ENCODE measurements around the gene ELP5.

The ELP5 gene

DNA sequence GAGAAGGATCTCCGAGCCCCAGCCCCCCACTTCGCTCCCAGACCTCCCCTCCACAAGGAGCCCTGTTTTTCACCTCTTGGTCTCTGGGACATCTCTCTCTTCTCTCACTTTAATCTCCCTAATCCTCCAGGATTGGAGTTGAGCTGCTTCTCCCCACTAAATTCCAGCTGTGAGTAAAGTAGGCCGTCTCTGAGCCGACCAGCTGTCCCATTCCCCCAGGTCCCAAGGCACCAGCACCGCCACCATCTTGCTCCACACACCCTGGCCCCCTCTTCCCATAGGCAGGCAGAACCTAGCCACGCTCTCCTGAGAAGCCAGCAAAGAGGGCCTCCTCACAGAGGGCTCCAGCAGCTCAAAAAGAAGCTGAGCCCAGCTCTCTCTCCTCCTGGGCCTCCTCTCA is 33.3 kb upstream of the ELP5 start:
- no peak for DNase-seq (ENCODE audit: low read depth in 1 of 2, low spot score in 1 of 2)

DNA sequence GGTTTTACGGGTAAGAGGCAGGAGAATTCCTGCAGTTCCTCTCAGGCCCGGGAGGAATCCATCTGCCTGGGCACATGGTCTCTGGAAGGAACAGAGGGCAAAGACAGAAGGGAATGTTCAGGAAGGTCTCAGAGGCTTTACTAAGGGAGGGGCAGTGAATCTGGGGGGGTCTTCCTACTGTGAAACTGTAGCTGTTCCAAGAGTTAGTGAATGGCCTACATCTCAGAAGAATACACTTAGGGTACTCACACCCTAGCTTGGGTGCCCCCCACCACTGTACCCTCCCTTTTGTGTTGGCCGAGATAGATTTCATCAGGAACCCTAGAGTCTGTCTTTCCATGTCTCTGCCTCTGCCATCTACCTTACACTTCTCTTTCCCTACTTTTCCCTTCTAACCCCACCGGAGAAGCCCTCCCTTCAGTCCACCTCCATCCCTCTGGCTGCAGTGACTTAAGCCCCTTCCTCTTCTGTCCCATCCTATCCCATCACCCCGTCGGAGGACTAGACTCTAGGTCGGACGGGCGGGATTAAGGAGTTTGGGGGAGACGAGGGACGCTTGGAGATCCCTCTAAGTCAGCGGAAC is 32.7 kb upstream of the ELP5 start:
- no peak for DNase-seq (ENCODE audit: low read depth in 1 of 2, low spot score in 1 of 2)

GRCh38 chr17:7219812-7220592 is 32.0 kb upstream of the ELP5 start, which contains the start of the genes ACADVL and DLG4:
Gene ACADVL (plus strand): TSS chr17:7219938. CDS start chr17:7219985, 47 bp downstream.
Gene DLG4 (minus strand): TSS chr17:7219836.
- peak; percentile 52 to 69 for DNase-seq (ENCODE audit: low read depth in 1 of 2, low spot score in 1 of 2)

DNA sequence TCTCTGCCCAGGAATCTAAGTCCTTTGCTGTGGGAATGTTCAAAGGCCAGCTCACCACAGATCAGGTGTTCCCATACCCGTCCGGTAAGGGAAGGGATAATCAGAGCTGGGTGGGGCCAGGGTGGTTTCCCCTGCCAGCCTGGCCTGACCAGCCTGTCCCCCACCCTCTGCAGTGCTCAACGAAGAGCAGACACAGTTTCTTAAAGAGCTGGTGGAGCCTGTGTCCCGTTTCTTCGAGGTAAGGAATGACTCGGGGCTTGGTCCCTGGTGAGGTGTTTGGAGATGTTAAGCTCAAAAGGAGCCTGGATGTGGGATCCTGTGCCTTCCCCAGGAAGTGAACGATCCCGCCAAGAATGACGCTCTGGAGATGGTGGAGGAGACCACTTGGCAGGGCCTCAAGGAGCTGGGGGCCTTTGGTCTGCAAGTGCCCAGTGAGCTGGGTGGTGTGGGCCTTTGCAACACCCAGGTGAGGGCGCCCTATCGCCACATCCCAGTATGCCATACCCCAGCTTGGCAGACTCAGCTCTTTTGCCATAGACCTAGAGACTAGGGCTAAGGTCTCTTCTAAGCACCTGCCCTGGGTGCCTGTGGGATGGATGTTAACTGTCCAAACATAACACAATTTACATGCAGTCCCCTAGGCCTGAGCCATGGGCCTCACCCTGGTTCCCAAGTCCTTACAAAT is 31.3 kb upstream of the ELP5 start:
- peak; percentile 26 to 42 for DNase-seq (ENCODE audit: low read depth in 1 of 2, low spot score in 1 of 2)

- DNase-seq (ENCODE audit: low read depth in 1 of 2, low spot score in 1 of 2) = no peak
These were observed 30.5 kb upstream of the ELP5 start for GRCh38 chr17:7221278-7222092.

GRCh38 chr17:7222093-7222971 is 29.7 kb upstream of the ELP5 start:
- no peak for DNase-seq (ENCODE audit: low read depth in 1 of 2, low spot score in 1 of 2)

DNA sequence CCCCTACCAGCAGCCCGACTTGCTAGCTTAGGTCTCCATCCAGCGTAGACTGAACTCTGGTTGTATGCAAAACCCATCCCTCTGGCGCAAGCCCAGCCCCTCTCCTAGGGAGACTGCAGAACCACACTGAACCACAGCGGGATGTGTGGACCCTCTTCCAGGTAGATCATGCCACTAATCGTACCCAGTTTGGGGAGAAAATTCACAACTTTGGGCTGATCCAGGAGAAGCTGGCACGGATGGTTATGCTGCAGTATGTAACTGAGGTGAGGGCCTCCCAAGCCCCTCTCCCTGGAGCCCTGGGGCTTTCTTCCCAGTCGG is 29.1 kb upstream of the ELP5 start:
- no peak for DNase-seq (ENCODE audit: low read depth in 1 of 2, low spot score in 1 of 2)

- DNase-seq (ENCODE audit: low read depth in 1 of 2, low spot score in 1 of 2) = no peak
These were observed 28.6 kb upstream of the ELP5 start for GRCh38 chr17:7223375-7223774.

DNA sequence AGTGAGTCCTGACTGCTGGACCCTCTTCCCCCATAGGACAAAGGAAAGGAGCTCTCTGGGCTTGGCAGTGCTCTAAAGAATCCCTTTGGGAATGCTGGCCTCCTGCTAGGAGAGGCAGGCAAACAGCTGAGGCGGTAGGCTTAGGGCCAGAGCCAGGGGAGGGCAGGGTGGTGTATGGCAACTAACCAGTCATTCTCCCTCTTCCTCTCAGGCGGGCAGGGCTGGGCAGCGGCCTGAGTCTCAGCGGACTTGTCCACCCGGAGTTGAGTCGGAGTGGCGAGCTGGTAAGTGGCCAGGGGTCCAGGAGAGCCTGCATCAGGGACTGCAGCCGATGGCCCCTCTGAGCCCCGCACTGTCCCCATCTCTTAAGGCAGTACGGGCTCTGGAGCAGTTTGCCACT is 27.9 kb upstream of the ELP5 start:
- no peak for DNase-seq (ENCODE audit: low read depth in 1 of 2, low spot score in 1 of 2)

DNA sequence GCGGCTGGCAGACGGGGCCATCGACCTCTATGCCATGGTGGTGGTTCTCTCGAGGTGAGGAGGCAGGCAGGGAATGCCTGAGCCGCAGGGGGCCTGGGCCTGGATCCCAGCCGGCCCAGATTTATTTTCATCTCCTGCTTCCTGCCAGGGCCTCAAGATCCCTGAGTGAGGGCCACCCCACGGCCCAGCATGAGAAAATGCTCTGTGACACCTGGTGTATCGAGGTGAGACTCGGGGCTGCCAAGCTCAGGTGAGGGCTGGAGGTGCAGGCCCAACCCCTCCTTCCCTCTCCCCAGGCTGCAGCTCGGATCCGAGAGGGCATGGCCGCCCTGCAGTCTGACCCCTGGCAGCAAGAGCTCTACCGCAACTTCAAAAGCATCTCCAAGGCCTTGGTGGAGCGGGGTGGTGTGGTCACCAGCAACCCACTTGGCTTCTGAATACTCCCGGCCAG is 27.3 kb upstream of the ELP5 start:
- DNase-seq (ENCODE audit: low read depth in 1 of 2, low spot score in 1 of 2) = no peak

- no peak for DNase-seq (ENCODE audit: low read depth in 1 of 2, low spot score in 1 of 2)
These were observed 26.2 kb upstream of the ELP5 start for GRCh38 chr17:7225711-7226331.

DNA sequence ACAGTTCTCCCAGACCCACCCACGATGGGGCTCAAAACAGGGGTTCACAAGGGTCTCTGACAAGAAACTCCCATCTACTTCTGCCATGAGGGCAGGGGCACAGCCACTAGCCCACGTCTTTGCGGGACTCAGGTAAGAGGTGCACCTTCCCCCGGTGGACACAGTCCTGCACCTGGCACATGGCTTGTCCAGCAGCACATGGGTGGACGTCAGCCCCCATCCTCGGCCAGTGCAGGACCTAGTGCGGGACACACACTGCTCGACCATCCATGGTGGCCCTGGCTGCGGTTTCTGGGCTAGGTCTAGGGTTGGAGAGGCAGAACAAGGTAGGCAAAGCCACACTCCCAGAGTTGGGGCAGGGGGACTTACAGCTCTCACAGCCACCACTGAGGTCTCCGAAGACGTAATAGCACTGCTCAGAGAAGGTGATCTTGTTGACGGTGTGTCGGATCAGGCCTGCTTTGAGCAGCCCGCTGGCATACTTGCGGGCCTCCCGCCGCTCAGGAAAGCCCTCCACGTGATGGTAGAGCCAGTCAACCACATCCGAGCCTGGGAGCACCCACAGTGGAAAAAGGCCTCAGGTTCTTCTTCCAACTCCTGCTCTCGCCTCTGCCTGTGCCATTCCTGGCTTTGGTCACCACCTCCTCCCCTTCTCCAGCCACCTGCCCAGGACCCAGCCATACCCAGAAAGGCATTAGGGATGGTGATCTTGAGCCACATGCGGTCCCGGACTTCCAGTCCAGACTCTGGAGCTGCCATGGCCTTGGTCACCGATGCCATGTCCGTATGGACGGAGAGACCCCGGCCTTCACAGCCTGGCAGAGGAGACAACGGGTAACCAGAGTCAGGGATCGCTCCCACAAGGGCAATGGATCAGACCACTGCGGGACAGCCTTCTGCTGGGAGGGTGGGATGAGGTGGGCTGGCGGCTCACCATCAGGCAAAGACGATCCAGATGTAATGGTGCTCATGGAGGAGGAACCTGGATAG is 25.0 kb upstream of the ELP5 start:
- no peak for DNase-seq (ENCODE audit: low read depth in 1 of 2, low spot score in 1 of 2)

DNA sequence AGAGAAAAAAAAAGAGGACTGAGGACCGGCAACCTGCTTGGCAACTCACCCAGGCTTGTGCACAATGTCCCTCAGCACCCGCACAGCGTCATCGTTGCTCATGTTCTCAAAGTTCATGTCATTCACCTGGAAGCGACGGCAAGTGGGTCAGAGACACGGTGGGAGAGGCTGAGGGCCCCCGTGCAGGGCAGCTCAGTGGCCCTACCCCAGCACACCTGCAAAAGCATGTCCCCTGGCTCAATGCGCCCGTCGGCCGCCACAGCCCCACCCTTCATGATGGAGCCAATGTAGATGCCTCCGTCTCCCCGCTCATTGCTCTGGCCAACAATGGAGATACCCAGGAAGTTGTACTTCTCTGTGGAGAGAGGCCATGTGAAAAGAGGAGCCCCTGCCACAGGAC is 23.1 kb upstream of the ELP5 start:
- DNase-seq (ENCODE audit: low read depth in 1 of 2, low spot score in 1 of 2) = no peak

DNA sequence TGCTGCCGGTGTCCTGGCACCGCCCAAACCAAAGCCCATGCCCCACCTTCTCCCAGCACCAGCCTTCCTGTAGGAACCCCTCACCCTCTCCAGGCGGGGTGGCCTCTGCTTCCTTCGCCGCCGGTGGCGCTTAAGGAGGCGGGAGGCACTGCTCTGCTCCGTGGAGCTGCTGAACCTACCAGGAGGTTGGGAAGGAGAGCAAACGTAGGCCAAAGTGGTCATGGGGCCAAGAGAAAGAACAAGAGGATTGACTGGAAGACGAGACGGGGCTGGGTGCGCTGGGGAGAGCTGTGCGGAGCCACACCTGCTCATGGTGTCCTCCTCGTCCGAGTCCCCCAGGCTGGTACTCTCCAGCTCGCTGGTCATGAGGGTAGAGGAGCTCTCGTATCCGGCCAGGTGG is 22.5 kb upstream of the ELP5 start:
- DNase-seq (ENCODE audit: low read depth in 1 of 2, low spot score in 1 of 2) = no peak

DNA sequence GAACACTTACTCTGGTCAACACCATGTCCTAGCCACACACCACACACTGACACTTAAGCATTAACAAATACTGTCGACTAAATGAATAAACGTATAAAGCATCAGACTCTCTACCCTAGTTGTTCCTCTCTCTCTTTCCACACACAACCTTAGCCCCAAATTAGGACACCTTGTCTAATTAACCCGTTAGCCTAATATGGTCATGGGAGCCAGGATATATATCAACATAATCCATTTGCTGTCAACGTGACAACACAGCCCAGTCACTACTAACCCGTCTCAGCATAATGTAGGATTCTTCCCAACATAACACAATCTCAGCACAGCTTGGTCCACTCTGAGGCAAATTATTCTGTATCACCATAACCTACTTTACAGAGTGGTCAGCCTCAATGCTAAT is 19.9 kb upstream of the ELP5 start:
- no peak for DNase-seq (ENCODE audit: low read depth in 1 of 2, low spot score in 1 of 2)

GRCh38 chr17:7233701-7234082 is 18.3 kb upstream of the ELP5 start:
- DNase-seq (ENCODE audit: low read depth in 1 of 2, low spot score in 1 of 2) = no peak

DNA sequence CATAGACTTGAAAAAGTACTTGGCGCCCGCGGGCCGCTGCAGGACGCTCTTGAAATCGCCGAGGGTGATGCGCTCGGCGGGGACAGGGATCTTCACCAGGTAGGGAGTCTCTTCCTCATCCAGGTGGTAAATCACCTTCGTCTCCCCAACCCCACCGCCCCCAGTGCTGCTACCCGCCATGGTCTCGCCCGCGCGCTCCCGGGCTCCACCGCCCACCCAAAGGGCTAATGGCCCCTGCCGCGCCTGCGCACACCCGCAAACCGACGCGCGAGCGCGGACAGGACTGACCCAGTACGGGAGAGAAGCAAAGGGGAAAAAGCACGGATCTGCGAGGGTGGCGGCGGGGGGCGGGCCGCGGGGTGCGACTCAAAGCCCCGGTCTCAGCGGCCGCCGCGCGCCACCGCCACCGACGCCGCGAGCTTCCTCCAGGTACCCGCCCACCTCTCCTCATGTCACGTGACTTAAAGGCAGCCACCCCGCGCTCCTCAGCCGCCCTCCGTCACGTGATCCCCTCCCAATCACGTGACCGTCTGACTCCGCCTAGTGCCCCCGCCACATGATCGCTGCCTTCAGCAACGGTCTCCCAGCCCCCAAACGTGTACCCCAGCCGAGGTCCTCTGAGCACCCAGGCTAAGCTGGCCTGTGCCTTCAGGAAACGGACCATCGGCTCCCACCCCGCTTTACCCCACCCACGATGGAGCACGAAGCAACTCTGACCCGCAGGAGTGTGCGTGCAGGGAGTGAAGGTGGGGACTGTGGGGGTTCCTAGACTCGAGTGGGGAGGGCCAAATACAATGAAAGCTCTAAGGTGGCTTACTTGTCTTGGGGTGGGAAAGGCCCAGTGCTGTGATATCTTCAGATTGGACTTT is 17.7 kb upstream of the ELP5 start, which contains the start of gene DVL2:
Gene DVL2, minus strand, starts transcription at position 435 of the 869 bp plus-strand sequence. Its CDS starts 255 bp downstream, at position 180.
- DNase-seq (ENCODE audit: low read depth in 1 of 2, low spot score in 1 of 2) = peak; percentile 88 to 89
